ENCODE results near the gene GJB5. TPM values are rescaled to one million over a fixed set of nuclear protein-coding genes. Genes with fewer than 3 reads are reported as not detected.

GJB5 gene
- total and polyA plus RNA-seq, 10 of the 15 experiments (the other 5 are each of a cell fraction or from before 2014, with no cell fraction given) = not detected

GRCh38 chr1:34712007-34712688 lies 42.7 kb upstream of the GJB5 start:
- SMC1A ChIA-PET (ENCODE audit: uncharacterized antibody, unreplicated experiment) = no interaction called here
- BruUV-seq (replicated peaks) = no TSS peak

More at GRCh38 chr1:34712007-34712688, 42.7 kb upstream of the GJB5 start:
- RAD21 ChIA-PET (ENCODE audit: unreplicated experiment) = no interaction called here
- CTCF ChIA-PET = no interaction called here
- in situ Hi-C loops (cut with MboI) = no loop called here
- Histone ChIP-seq H3K27ac (ENCODE audit: control insufficient read depth, insufficient read depth) (no peak overlapping the region), H3K4me1 (ENCODE audit: control insufficient read depth, insufficient read depth, low read length) (no peaks in the 10 kb centered on the region), H3K4me3 (no peak overlapping the region), H3K4me2 (ENCODE audit: control insufficient read depth, insufficient read depth) (no peak overlapping the region), H3K27me3 (replicated peaks in 1 of 2; ENCODE audit: control insufficient read depth in 2 of 2, insufficient read depth in 2 of 2, low read length in 1 of 2) (peaks cover 0 to 2% of the 10 kb centered on the region in 2 experiments; a peak in 1 of 4 replicates), H3K9me3 (replicated peaks; ENCODE audit: control insufficient read depth, insufficient read depth, low read length) (no peaks in the 10 kb centered on the region), H2AFZ (ENCODE audit: control insufficient read depth, low read depth, low read length) (no peak overlapping the region), H3K36me3 (ENCODE audit: control insufficient read depth in 2 of 2, insufficient read depth in 2 of 2, low read length in 1 of 2) (no peaks in the 10 kb centered on the region), H4K20me1 (ENCODE audit: control insufficient read depth, insufficient read depth) (no peaks in the 10 kb centered on the region), H3K79me2 (ENCODE audit: control insufficient read depth, insufficient read depth, low read length) (no peaks in the 10 kb centered on the region), H3K9ac (ENCODE audit: control insufficient read depth, insufficient read depth, low read length) (no peak overlapping the region)
- DNase-seq (ENCODE audit: low read depth, low spot score) (no peak), FAIRE-seq (no peak), ATAC-seq (no peak)
- POLR2A ChIA-PET = no interaction called here
- intact Hi-C loops (cut with micrococcal nuclease; ENCODE audit: unreplicated experiment) = no loop called here
- 26% methylated on average over 7 of the region's 7 CpGs for whole genome bisulfite sequencing (ENCODE audit: insufficient coverage, insufficient replicate concordance, low lambda C conversion rate, missing lambda C conversion rate)
- no peak for TF ChIP-seq REST (IDR thresholded peaks at IDR 0.05; ENCODE audit: low read depth, low read length)
- TF ChIP-seq STAT1 (conservative IDR thresholded peaks at IDR 0.05) = no peak
- no peak for TF ChIP-seq CTCF (IDR thresholded peaks at IDR 0.05 in 2 of 3, conservative IDR thresholded peaks at IDR 0.05 in 1 of 3; ENCODE audit: control insufficient read depth in 2 of 3, extremely low read depth in 1 of 3, insufficient read depth in 1 of 3, low read depth in 3 of 3, low read length in 3 of 3)
- no peak for TF ChIP-seq WRNIP1 (IDR thresholded peaks at IDR 0.05; ENCODE audit: borderline replicate concordance, low read depth, low read length)
- TF ChIP-seq KDM1A (IDR thresholded peaks at IDR 0.05; ENCODE audit: borderline replicate concordance) = no peak
- TF ChIP-seq EP300 (IDR thresholded peaks at IDR 0.05; ENCODE audit: borderline replicate concordance in 1 of 2, control insufficient read depth in 1 of 2, low read depth in 2 of 2, low read length in 2 of 2) = no peak
- TF ChIP-seq SPI1 (IDR thresholded peaks at IDR 0.05; ENCODE audit: borderline replicate concordance, insufficient read depth, low read depth, low read length) = no peak
- TF ChIP-seq PAX8 (IDR thresholded peaks at IDR 0.05) = no peak
- no peak for TF ChIP-seq ZBED1 (IDR thresholded peaks at IDR 0.05; ENCODE audit: borderline replicate concordance)
- TF ChIP-seq SP1 (IDR thresholded peaks at IDR 0.05; ENCODE audit: low read depth, low read length) = no peak
- TF ChIP-seq ZNF622 (IDR thresholded peaks at IDR 0.05) = no peak
- no peak for TF ChIP-seq RUNX3 (IDR thresholded peaks at IDR 0.05; ENCODE audit: low read length)
- no peak for TF ChIP-seq MAX (IDR thresholded peaks at IDR 0.05; ENCODE audit: low read depth, low read length)
- no peak for TF ChIP-seq ZNF207 (IDR thresholded peaks at IDR 0.05; ENCODE audit: borderline replicate concordance)
- no peak for TF ChIP-seq BMI1 (IDR thresholded peaks at IDR 0.05; ENCODE audit: borderline replicate concordance)
- no peak for TF ChIP-seq BACH1 (IDR thresholded peaks at IDR 0.05; ENCODE audit: borderline replicate concordance)

Data from GM12878 (cell line).